Mesodermal cell (in vitro differentiated cells): ENCODE data around the gene TADA2B.

ENCODE experiments used
- H3K27ac ChIP-seq: 2 replicates; pipeline ENCODE4 v1.7.0; 2013; ENCODE audit warnings: mild to moderate bottlenecking, low read depth, low read length, moderate library complexity; ENCODE audit not compliant: severe bottlenecking
- H3K36me3 ChIP-seq: 2 replicates; pipeline ENCODE4 v1.7.1; 2013; ENCODE audit warnings: mild to moderate bottlenecking, low read length, moderate library complexity; ENCODE audit not compliant: control insufficient read depth, insufficient read depth
- H3K4me1 ChIP-seq: one replicate; pipeline ENCODE4 v1.7.1; 2013; ENCODE audit warnings: mild to moderate bottlenecking, low read length; ENCODE audit not compliant: insufficient read depth, control insufficient read depth, poor library complexity, severe bottlenecking
- H3K4me3 ChIP-seq: 2 replicates; pipeline ENCODE4 v1.7.0; 2013; ENCODE audit warnings: low read length, control low read depth, mild to moderate bottlenecking; ENCODE audit not compliant: insufficient read depth, poor library complexity, severe bottlenecking; ENCODE audit errors: extremely low read depth
- H3K9me3 ChIP-seq: 2 replicates; pipeline ENCODE4 v1.7.1; 2013; ENCODE audit warnings: mild to moderate bottlenecking, low read length, moderate library complexity; ENCODE audit not compliant: control insufficient read depth
- WGBS, 2 experiments: methylation state at CpG; one replicate each; pipeline ENCODE4 v1.1.5; 2013; ENCODE audit warnings: missing lambda C conversion rate in 2 of 2; ENCODE audit not compliant: insufficient coverage in 2 of 2; 5-methylcytosine and 5-hydroxymethylcytosine counted together

TADA2B gene

DNA sequence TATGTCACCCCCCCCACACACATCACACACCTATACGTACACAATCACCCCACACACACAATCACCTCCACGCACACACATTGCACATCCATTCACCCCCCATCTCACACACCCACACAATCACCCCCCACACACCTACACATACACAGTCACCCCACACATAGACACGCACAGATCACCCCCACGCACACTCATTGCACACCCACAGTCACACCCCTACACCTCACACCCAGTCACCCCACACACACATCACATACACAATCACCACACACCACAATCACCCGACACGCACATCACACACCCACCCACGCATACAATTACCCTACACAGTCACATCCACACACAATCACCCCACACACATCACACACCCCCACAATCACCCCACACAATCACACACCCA, 15.9 kb upstream of the TADA2B start:
- H3K4me1 ChIP-seq = peaks cover 23% of the 10 kb centered on the region
- no peak overlapping the region for H3K27ac ChIP-seq
- WGBS, 2 experiments = 83 to 97% methylated on average over 4 to 7 of the region's 7 CpGs
- H3K4me3 ChIP-seq = no peak overlapping the region
- no peaks in the 10 kb centered on the region for H3K9me3 ChIP-seq
- peaks cover 87% of the 10 kb centered on the region for H3K36me3 ChIP-seq

- Histone ChIP-seq H3K9me3 (no peaks in the 10 kb centered on the region), H3K27ac (no peak overlapping the region), H3K4me3 (no peak overlapping the region), H3K4me1 (peaks cover 21% of the 10 kb centered on the region), H3K36me3 (peaks cover 87% of the 10 kb centered on the region)
- 80 to 85% methylated on average over 2 to 5 of the region's 5 CpGs for WGBS, 2 experiments
Measured at GRCh38 chr4:7027913-7028312, 15.3 kb upstream of the TADA2B start.

DNA sequence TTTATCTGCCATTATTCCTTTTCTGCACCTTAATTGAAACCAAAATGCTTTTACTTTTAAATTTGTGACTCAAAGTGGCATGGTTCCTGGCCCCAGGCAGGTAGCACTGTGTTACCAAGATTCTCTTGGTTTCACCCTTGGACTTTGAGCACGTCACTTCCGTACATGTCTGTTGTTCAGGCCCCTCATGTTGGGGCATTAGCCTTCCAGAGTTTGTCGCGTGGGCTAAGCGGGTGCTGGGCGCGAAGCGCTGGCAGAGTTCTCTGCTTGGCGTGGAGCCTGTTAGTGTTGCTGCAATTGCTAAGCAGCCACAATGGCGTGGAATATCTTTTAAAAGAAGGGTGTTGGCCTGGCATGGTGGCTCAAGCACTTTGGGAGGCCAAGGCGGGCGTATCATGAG, 14.0 kb upstream of the TADA2B start:
- H3K36me3 ChIP-seq = peaks cover 80% of the 10 kb centered on the region
- WGBS, 2 experiments = 95 to 96% methylated on average over 12 of the region's 12 CpGs
- no peak overlapping the region for H3K4me3 ChIP-seq
- H3K4me1 ChIP-seq = peaks cover 24% of the 10 kb centered on the region
- no peak overlapping the region for H3K27ac ChIP-seq
- no peaks in the 10 kb centered on the region for H3K9me3 ChIP-seq

- H3K36me3 ChIP-seq = peaks cover 73% of the 10 kb centered on the region
- H3K4me1 ChIP-seq = peaks cover 31% of the 10 kb centered on the region
- no peak overlapping the region for H3K27ac ChIP-seq
- H3K9me3 ChIP-seq = no peaks in the 10 kb centered on the region
- no peak overlapping the region for H3K4me3 ChIP-seq
- 85 to 98% methylated on average over 6 to 9 of the region's 10 CpGs for WGBS, 2 experiments
Measured at GRCh38 chr4:7029921-7030320, 13.3 kb upstream of the TADA2B start.

DNA sequence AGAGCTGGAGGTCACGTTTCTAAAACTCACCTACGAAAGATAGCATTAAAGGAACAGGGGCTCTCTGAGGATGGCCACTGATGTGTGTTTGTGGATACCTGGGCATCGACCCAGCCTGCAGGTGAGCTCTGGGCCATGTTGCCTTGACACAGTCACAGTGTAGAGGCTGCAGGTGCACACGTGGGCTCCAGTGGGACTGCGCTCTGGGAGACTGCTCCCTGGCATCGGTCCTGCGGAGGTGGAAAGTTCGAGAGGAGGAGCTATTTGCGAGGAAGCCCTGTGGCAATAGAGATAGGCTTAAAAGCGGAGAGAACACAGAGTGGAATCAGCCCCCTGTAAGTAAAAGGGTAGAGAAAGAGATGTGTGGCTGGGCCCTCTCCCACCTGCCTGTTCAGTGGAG, 12.3 kb upstream of the TADA2B start:
- Histone ChIP-seq H3K4me3 (no peak overlapping the region), H3K36me3 (peaks cover 64% of the 10 kb centered on the region), H3K9me3 (no peaks in the 10 kb centered on the region), H3K4me1 (peaks cover 33% of the 10 kb centered on the region), H3K27ac (no peak overlapping the region)
- WGBS, 2 experiments = 96 to 97% methylated on average over 9 to 10 of the region's 10 CpGs

- Histone ChIP-seq H3K27ac (peak overlapping the region; percentile 66), H3K4me3 (no peak overlapping the region), H3K9me3 (no peaks in the 10 kb centered on the region), H3K36me3 (peaks cover 54% of the 10 kb centered on the region), H3K4me1 (peaks cover 40% of the 10 kb centered on the region)
- 90 to 91% methylated on average over 24 to 26 of the region's 35 CpGs for WGBS, 2 experiments
Measured at GRCh38 chr4:7031558-7032449, 11.4 kb upstream of the TADA2B start.

DNA sequence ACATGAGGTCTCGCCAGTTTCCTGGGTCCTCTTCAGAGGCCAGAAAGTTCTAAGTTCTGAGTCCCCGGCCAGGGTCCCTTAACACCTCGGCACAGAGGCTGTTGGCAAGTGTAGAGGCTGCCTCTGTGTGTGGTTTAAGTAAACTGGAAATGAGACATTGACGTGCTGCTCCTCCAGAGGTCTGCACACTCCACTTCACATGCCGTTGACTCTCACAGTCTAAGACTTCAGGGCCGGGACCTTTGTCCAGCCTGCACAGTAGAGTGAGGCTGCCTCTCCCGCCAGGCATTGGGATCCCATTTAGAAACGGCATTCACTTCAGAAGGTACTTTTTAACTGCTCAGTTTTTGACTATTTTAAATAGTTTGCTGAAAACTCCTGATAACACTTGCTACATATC, 10.6 kb upstream of the TADA2B start:
- Histone ChIP-seq H3K36me3 (peaks cover 46% of the 10 kb centered on the region), H3K9me3 (no peaks in the 10 kb centered on the region), H3K4me1 (peaks cover 40% of the 10 kb centered on the region), H3K4me3 (no peak overlapping the region), H3K27ac (peak overlapping the region; percentile 66)
- 93% methylated on average over 6 to 8 of the region's 8 CpGs for WGBS, 2 experiments

- Histone ChIP-seq H3K27ac (peak overlapping the region; percentile 85), H3K36me3 (peaks cover 31% of the 10 kb centered on the region), H3K4me1 (peaks cover 44% of the 10 kb centered on the region), H3K4me3 (no peak overlapping the region), H3K9me3 (no peaks in the 10 kb centered on the region)
- 90 to 91% methylated on average over 19 of the region's 20 CpGs for WGBS, 2 experiments
Measured at GRCh38 chr4:7034262-7035081, 8.7 kb upstream of the TADA2B start.

GRCh38 chr4:7037425-7037824, 5.7 kb upstream of the TADA2B start:
- peaks cover 36% of the 10 kb centered on the region for H3K4me1 ChIP-seq
- no peak overlapping the region for H3K4me3 ChIP-seq
- no peak overlapping the region for H3K27ac ChIP-seq
- WGBS, 2 experiments = 85 to 100% methylated on average over 1 to 2 of the region's 6 CpGs
- no peaks in the 10 kb centered on the region for H3K9me3 ChIP-seq
- peaks cover 5% of the 10 kb centered on the region for H3K36me3 ChIP-seq

DNA sequence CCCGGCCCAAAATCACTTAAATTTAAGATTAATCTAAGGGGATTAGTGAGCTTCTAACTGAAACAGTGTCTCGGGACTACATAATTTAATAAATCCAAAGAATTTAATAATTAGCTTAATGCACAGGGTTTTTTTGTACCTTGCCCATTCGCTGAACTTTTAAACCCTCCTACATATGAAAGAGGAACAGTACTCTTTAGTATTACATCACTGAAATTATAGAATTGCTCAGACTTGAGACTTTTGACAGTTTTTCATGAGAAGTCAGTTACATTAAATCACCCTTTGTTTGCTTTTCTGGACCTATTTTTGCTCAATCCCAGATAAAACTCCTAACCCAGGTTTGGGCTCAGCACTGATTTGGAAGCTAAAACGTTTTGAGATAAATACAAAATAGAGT, 2.4 kb upstream of the TADA2B start:
- H3K27ac ChIP-seq = no peak overlapping the region
- H3K4me3 ChIP-seq = no peak overlapping the region
- no peaks in the 10 kb centered on the region for H3K9me3 ChIP-seq
- peaks cover 25% of the 10 kb centered on the region for H3K4me1 ChIP-seq
- WGBS, 2 experiments = 73 to 80% methylated on average over 1 of the region's 4 CpGs
- peaks cover 7% of the 10 kb centered on the region for H3K36me3 ChIP-seq
